GM13976 (cell line): ENCODE measurements around the gene MKRN1.

ENCODE experiments used
- DNase-seq: peaks from one replicate; pipeline ENCODE4 v3.0.0; 2012; ENCODE audit warnings: low spot score
- in situ Hi-C: fragments of 300-500 bp; cut with MboI; formaldehyde crosslinking; loops from one replicate; pipeline ENCODE4 v1.12.0; 2022; ENCODE audit warnings: low sequenced_read_pairs, mixed read lengths, inconsistent platforms; ENCODE audit not compliant: unreplicated experiment
- TF ChIP-seq, protein P1 (sequence below): IDR thresholded peaks from 2 replicates; pipeline ENCODE4 v1.5.1; 2012; ENCODE audit warnings: borderline replicate concordance, mild to moderate bottlenecking; ENCODE audit not compliant: insufficient read depth; ENCODE audit errors: extremely low read depth, missing control alignments, control extremely low read depth

MKRN1 gene

DNA sequence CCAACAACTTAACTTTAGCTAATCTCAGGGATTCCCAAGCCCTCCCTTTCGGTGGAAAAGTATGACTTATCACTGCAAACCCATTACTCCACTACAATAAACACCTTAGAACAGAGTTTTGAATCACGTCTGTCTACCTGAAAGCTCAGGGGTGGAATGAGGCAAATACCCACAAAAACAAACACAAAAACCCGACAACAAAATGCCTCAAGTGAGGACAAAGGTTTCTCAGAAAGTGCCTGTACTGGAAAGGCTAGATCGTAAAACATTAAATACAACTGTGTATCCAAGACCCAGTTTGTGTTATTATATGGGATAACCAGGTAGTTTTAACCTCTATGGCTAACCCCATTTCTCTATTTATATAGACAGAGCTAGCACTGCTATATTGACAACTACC, 26.0 kb downstream of the MKRN1 start:
- TF ChIP-seq, protein P1, sequence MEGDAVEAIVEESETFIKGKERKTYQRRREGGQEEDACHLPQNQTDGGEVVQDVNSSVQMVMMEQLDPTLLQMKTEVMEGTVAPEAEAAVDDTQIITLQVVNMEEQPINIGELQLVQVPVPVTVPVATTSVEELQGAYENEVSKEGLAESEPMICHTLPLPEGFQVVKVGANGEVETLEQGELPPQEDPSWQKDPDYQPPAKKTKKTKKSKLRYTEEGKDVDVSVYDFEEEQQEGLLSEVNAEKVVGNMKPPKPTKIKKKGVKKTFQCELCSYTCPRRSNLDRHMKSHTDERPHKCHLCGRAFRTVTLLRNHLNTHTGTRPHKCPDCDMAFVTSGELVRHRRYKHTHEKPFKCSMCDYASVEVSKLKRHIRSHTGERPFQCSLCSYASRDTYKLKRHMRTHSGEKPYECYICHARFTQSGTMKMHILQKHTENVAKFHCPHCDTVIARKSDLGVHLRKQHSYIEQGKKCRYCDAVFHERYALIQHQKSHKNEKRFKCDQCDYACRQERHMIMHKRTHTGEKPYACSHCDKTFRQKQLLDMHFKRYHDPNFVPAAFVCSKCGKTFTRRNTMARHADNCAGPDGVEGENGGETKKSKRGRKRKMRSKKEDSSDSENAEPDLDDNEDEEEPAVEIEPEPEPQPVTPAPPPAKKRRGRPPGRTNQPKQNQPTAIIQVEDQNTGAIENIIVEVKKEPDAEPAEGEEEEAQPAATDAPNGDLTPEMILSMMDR: no peak
- in situ Hi-C loops: no loop called here
- DNase-seq: no peak

DNA sequence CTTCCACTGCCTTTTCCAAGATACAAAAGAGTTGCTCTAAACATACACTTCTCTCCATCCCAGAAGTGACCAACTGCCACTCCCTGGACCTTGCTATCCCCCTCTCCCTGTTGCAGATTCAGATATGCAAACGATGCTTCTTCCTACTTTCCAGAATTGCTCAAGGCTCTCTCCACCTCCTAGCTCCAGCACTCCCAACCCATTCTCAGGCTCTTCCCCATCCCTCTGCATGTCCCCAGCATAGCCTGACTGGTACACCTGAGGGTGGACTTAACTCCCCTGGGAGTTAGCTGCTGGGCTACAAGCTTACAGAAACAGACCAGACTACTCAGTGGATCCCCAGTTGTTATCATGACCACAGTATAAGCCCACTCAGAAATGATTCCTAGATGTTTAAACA, 27.6 kb downstream of the MKRN1 start:
- no peak for DNase-seq
- TF ChIP-seq, protein P1: no peak
- in situ Hi-C loops: no loop called here

DNA sequence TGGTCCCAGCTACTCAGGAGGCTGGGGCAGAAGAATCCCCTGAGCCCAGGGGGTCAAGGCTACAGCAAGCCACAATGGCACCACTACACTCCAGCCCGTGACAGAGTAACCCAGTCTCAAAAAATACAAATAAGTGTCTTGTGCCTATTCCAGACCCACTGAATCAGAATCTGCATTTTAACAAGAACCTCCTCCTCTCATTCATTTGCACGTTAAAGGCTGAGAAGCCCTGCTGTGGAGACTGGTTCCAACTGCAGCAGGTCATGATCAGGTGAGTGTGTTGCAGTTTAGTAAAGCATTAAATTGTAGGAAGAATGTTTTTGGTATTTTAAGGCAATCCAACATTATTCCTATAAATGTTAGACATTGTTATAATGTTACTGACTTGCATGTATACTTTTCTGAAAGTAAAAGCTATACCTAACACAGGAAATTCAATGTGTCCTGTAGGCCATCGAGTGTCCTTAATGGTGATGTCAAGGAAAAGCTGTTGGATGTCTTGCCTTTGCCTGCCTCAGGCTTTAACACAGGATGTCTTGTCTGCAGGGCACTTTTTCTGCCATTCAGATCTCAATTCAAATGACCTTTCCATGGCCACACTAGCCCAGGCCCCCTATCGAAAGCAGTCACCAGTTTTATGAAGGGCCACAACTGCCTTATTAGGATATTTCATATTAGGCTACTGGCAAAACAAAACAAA, 30.4 kb downstream of the MKRN1 start:
- no peak for DNase-seq
- TF ChIP-seq, protein P1: no peak
- in situ Hi-C loops: no loop called here

GRCh38 chr7:140447841-140448240, 31.5 kb downstream of the MKRN1 start:
- no peak for DNase-seq
- TF ChIP-seq, protein P1: no peak
- in situ Hi-C loops: no loop called here

DNA sequence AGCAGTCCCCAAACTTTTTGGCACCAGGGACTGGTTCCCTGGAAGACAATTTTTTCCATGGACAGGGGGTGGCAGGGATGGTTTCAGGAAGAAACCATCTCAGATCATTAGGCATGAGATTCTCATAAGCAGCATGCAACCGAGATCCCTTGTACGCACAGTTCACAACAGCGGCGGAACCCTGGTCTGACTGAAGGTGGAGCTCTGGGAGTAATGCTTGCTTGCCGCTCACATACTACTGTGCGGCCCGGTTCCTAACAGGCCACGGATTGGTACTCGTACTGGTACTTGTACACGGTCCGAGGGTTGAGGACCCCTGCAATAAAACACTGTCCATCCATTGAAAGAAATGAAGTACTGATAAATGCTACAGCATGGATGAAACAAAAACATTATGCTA, 32.8 kb downstream of the MKRN1 start:
- TF ChIP-seq, protein P1: no peak
- DNase-seq: no peak
- in situ Hi-C loops: no loop called here

- DNase-seq: no peak
- TF ChIP-seq, protein P1: no peak
- in situ Hi-C loops: no loop called here
Measured at GRCh38 chr7:140441519-140441918, 37.8 kb downstream of the MKRN1 start.
